ENCODE results near the gene NAP1L1. TPM values are rescaled to one million over a fixed set of nuclear protein-coding genes. Genes with fewer than 3 reads are reported as not detected.

NAP1L1 gene
- total RNA-seq, 4 donors from 2014 or later: 389 to 540 (median 445) TPM

GRCh38 chr12:76029982-76030340, 54.5 kb downstream of the NAP1L1 start:
- peak overlapping the region; percentile 93 to 97 (median 96) for H3K27ac ChIP-seq (replicated peaks in 1 of 4)
- peak overlapping the region; percentile 68 to 86 (median 80) for H3K4me3 ChIP-seq
- peaks cover 0 to 37% (median 36%) of the 10 kb centered on the region in 4 donors for H3K4me1 ChIP-seq
- TF ChIP-seq POLR2A (IDR thresholded peaks at IDR 0.05; ENCODE audit: low read depth) (no peak), POLR2AphosphoS5 (IDR thresholded peaks at IDR 0.05) (peak in 1 of 2 donors; percentile 52)
- no peaks in the 10 kb centered on the region for H3K27me3 ChIP-seq
- H3K36me3 ChIP-seq: no peaks in the 10 kb centered on the region
- 2% methylated on average over 21 of the region's 22 CpGs for WGBS
- intact Hi-C loops (cut with DNase I): loop anchor here (5.0 to 10.0 kb wide), 4 partner anchors 53 to 317 kb away; partner anchors contain the start of gene BBS10
- no peaks in the 10 kb centered on the region for H3K9me3 ChIP-seq
- DNase-seq (ENCODE audit: extremely low spot score): no peak

- 47% methylated on average over 3 of the region's 3 CpGs for WGBS
- H3K27ac ChIP-seq (replicated peaks in 1 of 4): peak overlapping the region in 3 of 4 donors; percentile 2 to 93 (median 4)
- no peak for TF ChIP-seq POLR2AphosphoS5 (IDR thresholded peaks at IDR 0.05)
- no peak for TF ChIP-seq EP300 (IDR thresholded peaks at IDR 0.05)
- no peaks in the 10 kb centered on the region for H3K36me3 ChIP-seq
- no peaks in the 10 kb centered on the region for H3K27me3 ChIP-seq
- no peaks in the 10 kb centered on the region for H3K9me3 ChIP-seq
- H3K4me1 ChIP-seq: peaks cover 0 to 37% (median 36%) of the 10 kb centered on the region in 4 donors
- DNase-seq (ENCODE audit: extremely low spot score): no peak
- intact Hi-C loops (cut with DNase I): loop anchor here (10.0 kb wide), 1 partner anchor 214 kb away; no protein-coding TSS in a partner anchor
- peak overlapping the region; percentile 68 to 86 (median 80) for H3K4me3 ChIP-seq
These were observed 55.8 kb downstream of the NAP1L1 start for GRCh38 chr12:76028571-76029277.

- TF ChIP-seq EP300 (IDR thresholded peaks at IDR 0.05): no peak
- TF ChIP-seq POLR2AphosphoS5 (IDR thresholded peaks at IDR 0.05): peak in 1 of 2 donors; percentile 53
- peaks cover 0 to 25% (median 23%) of the 10 kb centered on the region in 4 donors for H3K4me1 ChIP-seq
- no peaks in the 10 kb centered on the region for H3K36me3 ChIP-seq
- no peaks in the 10 kb centered on the region for H3K27me3 ChIP-seq
- H3K9me3 ChIP-seq: no peaks in the 10 kb centered on the region
- no peak overlapping the region for H3K4me3 ChIP-seq
- intact Hi-C loops (cut with DNase I): loop anchor here (10.0 kb wide), 1 partner anchor 212 kb away; no protein-coding TSS in a partner anchor
- DNase-seq (ENCODE audit: extremely low spot score): no peak
- 78% methylated on average over 1 of the region's 1 CpG for WGBS
- peak overlapping the region in 1 of 4 donors; percentile 48 for H3K27ac ChIP-seq (replicated peaks in 1 of 4)
These were observed 57.8 kb downstream of the NAP1L1 start for GRCh38 chr12:76026643-76027063.

GRCh38 chr12:76025601-76026575, 58.6 kb downstream of the NAP1L1 start:
- peak overlapping the region in 2 of 4 donors; percentile 15 to 48 for H3K27ac ChIP-seq (replicated peaks in 1 of 4)
- H3K9me3 ChIP-seq: no peaks in the 10 kb centered on the region
- TF ChIP-seq EP300 (IDR thresholded peaks at IDR 0.05): no peak
- no peak for TF ChIP-seq POLR2A (IDR thresholded peaks at IDR 0.05; ENCODE audit: low read depth)
- TF ChIP-seq POLR2AphosphoS5 (IDR thresholded peaks at IDR 0.05): no peak
- TF ChIP-seq CTCF (IDR thresholded peaks at IDR 0.05): no peak
- intact Hi-C loops (cut with DNase I): loop anchor here (10.0 kb wide), 1 partner anchor 211 kb away; no protein-coding TSS in a partner anchor
- H3K36me3 ChIP-seq: no peaks in the 10 kb centered on the region
- peaks cover 0 to 28% (median 27%) of the 10 kb centered on the region in 4 donors for H3K4me1 ChIP-seq
- WGBS: 83% methylated on average over 7 of the region's 7 CpGs
- no peaks in the 10 kb centered on the region for H3K27me3 ChIP-seq
- DNase-seq (ENCODE audit: extremely low spot score): no peak
- no peak overlapping the region for H3K4me3 ChIP-seq

- Histone ChIP-seq H3K4me1 (peaks cover 0 to 32% (median 26%) of the 10 kb centered on the region in 4 donors), H3K36me3 (no peaks in the 10 kb centered on the region), H3K4me3 (no peak overlapping the region), H3K9me3 (no peaks in the 10 kb centered on the region), H3K27me3 (no peaks in the 10 kb centered on the region), H3K27ac (replicated peaks in 1 of 4) (no peak overlapping the region)
- intact Hi-C loops (cut with DNase I): loop anchor here (10.0 kb wide), 1 partner anchor 210 kb away; no protein-coding TSS in a partner anchor
- whole genome bisulfite sequencing: 72% methylated on average over 3 of the region's 3 CpGs
- no peak for DNase-seq (ENCODE audit: extremely low spot score)
- TF ChIP-seq EP300 (IDR thresholded peaks at IDR 0.05) (no peak), POLR2A (IDR thresholded peaks at IDR 0.05; ENCODE audit: low read depth) (no peak)
These were observed 59.4 kb downstream of the NAP1L1 start for GRCh38 chr12:76024942-76025600.

GRCh38 chr12:76024102-76024781, 60.2 kb downstream of the NAP1L1 start:
- intact Hi-C loops (cut with DNase I): loop anchor here (10.0 kb wide), 1 partner anchor 209 kb away; no protein-coding TSS in a partner anchor
- no peak for DNase-seq (ENCODE audit: extremely low spot score)
- Histone ChIP-seq H3K4me1 (peaks cover 0 to 25% (median 17%) of the 10 kb centered on the region in 4 donors), H3K9me3 (no peaks in the 10 kb centered on the region), H3K36me3 (no peaks in the 10 kb centered on the region), H3K27ac (replicated peaks in 1 of 4) (no peak overlapping the region), H3K27me3 (no peaks in the 10 kb centered on the region), H3K4me3 (no peak overlapping the region)
- no peak for TF ChIP-seq CTCF (IDR thresholded peaks at IDR 0.05)
- TF ChIP-seq POLR2A (IDR thresholded peaks at IDR 0.05; ENCODE audit: low read depth): no peak
- TF ChIP-seq EP300 (IDR thresholded peaks at IDR 0.05): no peak
- TF ChIP-seq POLR2AphosphoS5 (IDR thresholded peaks at IDR 0.05): no peak
- 91% methylated on average over 8 of the region's 8 CpGs for WGBS

Measured in esophagus muscularis mucosa (tissue), 4 donors.